Stimulated activated naive CD8-positive, alpha-beta T cell treated with anti-CD3 and anti-CD28 coated beads, Interleukin-15, Interleukin-2, amounts not matched to agents 100 U/mL and 50 U/mL, for 24 hours (primary cell): Measurements from ENCODE around the gene ICA1L.

ENCODE experiments used
- ATAC-seq: fragments of 150-1000 bp; cut with Tn5 transposase; one replicate; pipeline ENCODE4 v1.10.0; 2021
- DNase-seq: peaks from one replicate; pipeline ENCODE4 v3.0.0; 2021

The ICA1L gene

DNA sequence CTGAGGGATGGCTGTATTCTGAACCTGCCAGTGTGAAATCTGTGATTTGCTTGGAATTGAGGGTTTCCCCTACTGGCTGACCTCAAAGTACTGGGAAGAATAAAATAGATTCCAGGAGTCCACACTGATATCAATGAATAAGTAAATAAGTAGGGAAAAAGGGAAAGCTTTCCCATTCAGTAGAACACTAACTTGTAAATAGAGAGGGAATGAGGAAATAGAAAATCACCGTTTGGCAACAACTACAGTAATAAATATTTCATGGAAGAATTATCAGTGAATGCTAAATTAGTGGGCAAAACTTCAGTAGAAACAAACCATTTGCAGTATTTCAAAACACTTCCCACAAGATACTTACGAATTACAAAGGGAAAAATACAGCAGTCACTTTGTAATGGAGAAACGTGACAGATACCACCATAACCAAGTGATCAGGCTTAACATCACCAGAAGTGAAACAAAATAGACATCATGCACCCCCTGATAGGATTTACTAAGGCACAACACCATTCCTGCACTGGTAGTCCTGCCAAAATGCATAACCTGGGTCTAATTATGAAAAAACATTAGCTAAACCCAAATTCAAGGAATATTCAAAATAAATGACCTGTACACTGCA is 88.5 kb downstream of the ICA1L start:
- ATAC-seq, result no peak
- no peak for DNase-seq

DNA sequence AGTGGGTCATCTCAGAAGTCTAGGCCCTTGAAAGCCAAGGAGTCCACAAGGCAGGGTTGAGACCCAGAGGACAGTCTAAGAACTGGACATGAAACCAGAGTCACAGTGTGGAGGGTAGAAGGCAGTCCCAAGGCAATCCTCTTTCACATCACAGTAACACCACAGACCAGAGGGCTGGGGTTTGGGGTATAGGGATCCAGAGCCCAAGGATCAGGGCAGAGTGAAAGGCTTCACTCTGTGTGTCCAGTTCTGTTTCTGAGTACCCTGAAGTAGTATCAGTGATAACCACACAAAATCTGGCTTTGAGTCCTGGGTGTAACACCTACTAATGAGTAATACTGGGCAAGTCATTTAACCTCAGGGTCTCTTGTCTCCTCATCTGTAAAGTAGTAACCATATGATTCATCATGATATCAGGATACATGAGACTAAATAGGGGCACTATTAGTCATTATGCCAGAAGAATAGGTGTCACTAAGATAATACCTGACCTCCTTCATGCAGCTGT is 91.0 kb downstream of the ICA1L start:
- DNase-seq (no peak), ATAC-seq (peak; percentile 98)

DNA sequence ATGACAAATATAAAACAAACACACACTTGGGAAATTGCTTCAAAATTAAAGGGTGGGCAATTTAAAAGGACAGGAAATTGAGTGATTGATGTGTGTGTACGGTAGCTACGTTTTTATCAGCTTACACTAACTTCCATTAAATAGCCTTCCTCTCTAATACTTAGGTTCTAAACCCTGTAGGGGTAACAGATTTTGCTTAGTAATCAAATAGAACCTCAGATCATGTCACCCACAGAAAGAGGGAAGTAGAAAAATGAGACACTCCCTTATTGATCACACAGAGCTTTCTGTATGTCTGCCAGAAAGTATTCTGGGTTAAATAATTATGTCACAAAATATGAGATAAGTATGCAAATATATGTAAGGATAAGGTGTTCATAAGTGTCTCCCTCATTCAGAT is 93.3 kb downstream of the ICA1L start:
- ATAC-seq (no peak), DNase-seq (no peak)

DNA sequence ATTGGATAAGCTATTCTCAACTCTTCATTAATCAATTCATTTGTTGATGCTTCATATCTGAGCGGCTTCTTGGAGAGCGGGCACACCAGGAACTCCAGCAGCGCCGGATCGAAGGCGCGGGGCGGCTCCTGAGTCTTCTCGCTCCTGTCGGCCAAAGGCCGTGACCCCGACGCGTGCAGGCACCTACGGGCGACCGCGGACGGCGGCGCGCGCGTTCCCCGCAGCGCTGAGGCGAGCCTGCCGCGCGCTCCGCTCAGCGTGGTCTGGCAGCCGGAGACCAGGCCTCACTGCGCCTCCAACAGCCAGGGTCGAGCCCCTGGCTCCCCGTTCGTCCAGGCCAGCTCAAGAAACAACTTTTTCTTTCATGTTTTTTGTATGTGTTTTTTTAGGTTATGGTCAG is 97.5 kb downstream of the ICA1L start:
- ATAC-seq, result no peak

DNA sequence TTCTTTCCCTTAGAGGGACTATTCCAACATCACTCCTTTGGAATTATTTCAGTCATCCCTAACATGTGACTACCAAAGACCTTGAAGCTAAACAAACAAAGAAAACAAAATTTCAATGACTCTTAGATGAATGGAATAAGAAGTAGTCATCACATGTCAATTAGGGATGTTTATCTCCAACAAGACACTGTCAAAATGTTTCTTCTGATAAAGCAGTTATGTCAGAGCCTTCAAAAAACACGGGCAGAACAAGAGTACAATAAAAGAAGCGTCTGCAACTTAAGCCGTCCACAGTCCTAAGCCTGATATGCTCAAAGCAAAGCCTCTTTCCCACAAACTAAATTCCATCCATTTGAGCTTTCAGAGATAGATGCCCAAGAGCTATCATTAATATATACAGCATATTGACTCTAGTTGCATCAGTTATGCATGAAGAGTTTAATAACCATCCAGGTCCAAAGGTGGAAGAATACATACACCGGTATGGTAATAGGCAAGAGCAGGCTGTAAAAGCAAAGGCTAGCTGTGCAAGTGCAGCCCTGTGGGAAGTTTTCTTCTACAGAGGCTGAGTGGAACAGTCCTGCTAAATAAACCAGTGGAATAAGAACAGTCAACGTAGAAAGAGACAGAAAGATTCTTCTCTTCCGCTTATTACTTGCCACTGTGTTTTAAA is 98.1 kb downstream of the ICA1L start:
- no peak for ATAC-seq

More for the DNA sequence above, 97.5 kb downstream of the ICA1L start:
- no peak for DNase-seq

DNA sequence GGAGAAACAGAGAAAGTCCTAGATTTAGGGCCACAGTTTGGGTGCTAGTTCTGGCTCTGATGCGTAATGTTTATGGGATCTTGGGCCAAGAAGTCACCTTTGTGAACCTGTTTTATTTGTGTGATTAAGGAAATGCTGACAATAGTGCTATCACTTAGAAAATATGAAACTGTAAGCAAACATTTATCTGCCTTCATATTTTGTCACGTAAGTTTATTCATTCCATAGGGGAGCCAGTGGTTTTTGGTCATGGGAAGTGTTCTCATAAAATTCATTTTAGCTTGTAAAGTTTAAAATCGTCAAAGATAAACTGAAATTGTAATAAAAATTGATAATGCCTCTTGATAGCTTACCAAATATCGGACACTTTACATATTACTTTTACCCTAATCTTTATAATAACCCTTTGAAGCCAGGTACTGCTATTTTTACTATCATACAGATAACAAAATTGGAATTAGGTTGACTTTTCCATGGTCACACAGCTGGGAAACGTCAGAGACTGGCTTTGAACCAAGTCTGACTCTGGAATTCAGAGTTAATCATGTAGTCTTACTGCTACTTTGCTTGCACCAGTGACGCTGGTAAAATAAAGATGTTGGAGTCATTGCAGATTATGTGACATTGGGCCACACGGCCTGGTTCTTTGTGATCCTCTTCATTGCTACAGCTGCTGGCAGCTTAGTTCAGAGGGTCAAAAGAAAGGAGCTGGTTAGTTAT is 99.7 kb downstream of the ICA1L start:
- DNase-seq (no peak), ATAC-seq (no peak)

More for the DNA sequence above, 98.1 kb downstream of the ICA1L start:
- DNase-seq, result no peak

DNA sequence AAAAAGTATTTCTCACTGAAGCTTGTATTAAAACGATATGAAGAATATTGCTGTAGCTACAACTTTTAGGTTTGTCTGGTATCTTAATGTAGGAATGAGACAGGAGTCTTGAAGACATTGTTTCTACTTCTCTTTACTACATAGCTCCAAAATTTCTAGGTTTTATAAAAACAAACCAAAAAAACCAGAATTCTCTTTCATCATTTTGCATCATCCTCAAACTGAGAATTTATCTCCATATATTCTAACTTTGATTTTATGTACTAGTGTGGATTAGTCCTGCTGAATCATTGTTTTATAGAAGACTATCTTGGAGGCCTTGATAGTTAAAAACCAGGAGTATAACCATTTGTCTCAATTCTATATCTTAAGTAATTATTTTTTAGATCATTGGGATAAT is 100.2 kb downstream of the ICA1L start:
- no peak for DNase-seq
- ATAC-seq, result no peak

DNA sequence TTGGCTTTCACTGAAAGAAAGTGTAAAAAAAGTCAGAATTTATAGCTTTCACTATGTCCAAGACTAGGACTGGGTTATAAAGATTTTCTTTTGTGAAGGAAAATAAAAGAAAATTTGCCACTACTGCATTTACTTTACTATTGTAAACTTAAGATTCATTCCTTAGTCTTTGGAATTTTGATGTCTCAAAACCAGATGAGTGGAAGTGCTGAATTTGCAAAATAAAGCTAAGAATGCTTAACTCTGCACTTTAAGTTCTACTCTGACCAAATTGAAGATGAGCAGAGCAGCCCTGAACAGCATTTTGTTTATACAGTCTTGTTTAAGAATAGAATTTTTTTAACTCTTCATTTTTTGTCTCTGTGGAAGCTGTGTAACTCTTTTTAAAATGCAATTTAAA is 102.4 kb downstream of the ICA1L start:
- DNase-seq, result no peak
- no peak for ATAC-seq

DNA sequence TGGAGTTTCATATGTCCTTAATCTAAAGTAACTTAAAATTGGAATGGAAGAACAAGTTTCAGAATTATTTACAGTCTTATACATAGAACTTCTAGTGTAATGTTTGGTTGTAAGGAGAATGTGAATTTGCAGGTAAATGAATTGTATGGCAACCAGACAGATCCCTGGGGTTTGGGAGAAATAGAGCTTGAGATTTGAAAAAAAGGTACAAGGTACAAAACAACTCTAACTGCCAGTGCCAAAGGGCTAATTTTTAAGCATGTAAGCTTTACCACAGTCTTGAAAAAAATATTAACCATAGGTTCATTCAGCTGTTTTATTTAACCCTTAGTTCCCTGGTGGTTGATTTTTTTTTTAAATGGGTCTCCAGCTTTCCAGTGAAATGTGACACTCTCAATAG is 103.3 kb downstream of the ICA1L start:
- ATAC-seq (no peak), DNase-seq (no peak)

DNA sequence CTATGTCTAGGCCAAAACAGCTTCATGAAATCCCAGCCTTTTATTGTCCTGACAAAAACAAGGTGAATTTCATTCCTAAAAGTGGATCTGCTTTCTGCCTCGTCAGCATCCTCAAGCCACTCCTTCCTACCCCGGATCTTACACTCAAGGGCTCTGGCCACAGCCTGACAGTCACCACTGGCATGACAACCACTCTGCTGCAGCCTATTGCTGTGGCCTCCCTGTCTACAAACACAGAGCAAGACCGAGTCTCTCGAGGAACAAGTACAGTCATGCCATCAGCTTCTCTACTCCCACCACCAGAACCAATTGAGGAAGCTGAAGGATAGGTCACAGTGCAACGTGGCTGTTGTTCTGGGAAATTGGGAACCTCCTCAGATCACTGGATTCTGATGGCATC is 106.1 kb downstream of the ICA1L start:
- ATAC-seq (no peak), DNase-seq (no peak)

DNA sequence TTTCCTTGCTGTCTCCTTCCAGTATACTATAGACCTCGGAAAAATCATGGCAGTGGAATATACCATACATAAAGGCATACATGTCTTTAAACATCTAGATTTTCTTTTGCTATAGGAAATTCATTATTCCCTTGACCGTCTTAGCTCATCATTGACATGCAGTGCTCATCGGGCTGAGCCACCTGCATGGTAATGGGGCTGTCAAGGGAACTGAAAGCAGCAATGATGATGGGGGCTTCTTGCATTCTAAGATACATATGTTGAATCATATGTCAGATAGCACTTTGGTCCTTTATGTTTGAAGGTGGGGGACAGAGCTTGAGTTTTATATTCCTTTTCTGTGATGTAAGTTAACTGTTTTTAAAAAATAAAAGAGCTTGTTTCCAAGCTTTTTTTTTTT is 106.6 kb downstream of the ICA1L start:
- ATAC-seq, result no peak
- no peak for DNase-seq

DNA sequence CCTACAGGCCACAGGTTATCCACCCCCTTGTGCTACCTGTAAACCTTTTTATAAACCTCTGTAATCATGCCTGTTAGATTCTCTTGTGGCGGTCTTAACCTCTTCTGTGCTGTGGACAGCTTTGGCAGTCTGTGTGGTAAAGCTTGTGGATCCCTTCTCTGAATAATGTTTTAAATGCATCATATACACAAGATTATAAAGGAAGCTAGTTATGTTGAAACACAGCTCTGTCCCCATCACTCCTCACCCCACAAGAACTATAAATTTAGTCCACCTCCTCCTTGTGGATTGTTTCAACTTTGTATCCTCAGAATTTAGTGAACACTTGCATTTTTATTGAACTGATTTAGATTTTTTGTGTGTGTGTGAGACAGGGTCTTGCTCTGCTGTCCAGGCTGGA is 107.7 kb downstream of the ICA1L start:
- ATAC-seq (no peak), DNase-seq (no peak)

DNA sequence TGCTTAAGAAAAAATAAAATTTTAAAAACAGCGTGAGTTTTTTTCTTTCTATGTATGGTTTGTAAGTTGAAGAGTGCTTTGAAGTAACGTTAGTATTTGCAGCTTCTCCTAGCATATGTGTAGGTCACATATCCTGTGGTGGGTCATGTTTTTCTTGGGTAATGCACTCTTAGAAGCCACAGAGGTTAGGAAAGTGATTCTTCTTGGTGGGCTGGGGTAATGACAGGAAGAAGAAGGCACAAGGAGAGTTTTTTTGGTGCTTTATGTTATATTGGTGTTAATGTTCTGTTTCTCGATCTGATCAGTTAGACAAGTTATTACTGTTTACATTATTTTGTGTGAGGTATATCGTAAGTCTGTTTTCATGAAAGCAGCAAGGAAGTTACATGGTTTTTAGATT is 109.0 kb downstream of the ICA1L start:
- peak; percentile 75 for ATAC-seq

DNA sequence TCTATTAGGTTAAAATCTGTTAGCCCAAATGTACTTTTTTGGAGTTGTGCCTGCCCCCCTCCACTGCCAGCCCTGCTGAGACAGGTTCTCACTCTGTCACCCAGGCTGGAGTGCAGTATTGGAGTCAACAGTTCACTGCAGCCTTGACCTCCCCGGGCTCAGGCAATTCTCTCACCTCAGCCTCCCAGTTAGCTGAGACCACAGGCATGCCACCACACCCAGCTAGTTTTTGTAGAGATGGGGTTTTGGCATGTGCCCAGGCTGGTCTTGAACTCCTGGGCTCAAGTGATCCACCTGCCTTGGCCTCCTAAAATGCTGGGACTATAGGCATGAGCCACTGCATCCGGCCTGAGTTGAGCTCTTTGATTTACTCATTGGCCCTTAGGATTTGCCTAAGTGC is 110.7 kb downstream of the ICA1L start:
- DNase-seq (no peak), ATAC-seq (peak; percentile 39)

More for the DNA sequence above, 109.0 kb downstream of the ICA1L start:
- DNase-seq, result no peak

DNA sequence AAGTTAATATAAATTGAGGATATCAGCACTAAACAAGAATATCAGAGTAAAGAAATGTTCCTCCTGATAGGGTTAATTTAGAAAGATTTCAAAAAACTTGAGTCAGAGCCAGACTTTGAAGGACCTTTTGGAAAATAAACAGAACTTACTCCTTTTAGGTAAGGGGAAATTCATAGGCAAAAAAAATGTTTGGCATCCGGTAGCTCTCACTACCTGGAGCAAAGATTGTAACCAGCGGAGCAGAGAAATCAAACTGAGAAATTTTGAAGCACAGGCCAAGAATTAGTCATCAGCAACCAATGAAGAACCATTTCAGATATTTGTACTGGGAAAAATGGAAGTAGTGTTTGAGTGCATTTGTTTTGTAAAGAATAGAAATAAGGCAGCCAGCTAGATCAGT is 113.0 kb downstream of the ICA1L start:
- ATAC-seq (no peak), DNase-seq (no peak)

DNA sequence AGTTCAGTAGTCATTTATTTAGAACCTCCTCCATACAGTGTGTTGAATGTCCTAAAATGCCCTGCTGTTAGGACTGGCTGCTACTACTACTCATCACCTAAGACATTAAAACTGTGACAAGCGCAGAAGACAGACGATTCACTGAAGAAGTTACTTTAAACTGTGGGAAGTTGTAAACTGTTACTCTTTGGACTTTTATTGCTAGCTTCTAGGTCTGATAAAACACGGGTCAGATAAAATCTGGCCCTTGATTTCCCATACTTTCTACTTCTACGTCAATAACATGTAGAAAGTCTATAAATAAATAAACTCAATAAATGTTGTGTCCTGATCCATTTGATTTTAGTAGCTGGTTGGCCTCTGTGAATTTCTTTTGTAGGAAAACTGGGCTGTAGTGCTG is 113.4 kb downstream of the ICA1L start:
- ATAC-seq (no peak), DNase-seq (no peak)

DNA sequence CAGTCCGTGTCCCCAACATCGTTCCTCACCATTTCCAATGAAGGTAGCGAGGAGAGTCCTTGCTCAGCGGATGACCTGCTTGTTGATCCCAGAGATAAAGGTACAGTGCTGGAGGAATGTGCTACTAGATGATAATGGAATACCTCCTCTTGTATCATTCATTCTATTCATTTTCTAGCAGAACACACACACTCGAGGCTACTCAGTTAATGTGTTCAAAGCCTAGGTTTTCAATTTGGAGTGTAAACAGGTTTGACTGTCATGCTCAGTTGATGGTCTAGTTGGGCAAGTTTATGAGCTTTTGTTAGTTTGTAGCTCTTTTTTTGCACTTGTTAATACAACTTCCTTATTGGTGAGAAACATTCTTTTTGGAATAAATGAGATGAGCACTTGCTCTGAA is 114.2 kb downstream of the ICA1L start:
- DNase-seq (no peak), ATAC-seq (no peak)

DNA sequence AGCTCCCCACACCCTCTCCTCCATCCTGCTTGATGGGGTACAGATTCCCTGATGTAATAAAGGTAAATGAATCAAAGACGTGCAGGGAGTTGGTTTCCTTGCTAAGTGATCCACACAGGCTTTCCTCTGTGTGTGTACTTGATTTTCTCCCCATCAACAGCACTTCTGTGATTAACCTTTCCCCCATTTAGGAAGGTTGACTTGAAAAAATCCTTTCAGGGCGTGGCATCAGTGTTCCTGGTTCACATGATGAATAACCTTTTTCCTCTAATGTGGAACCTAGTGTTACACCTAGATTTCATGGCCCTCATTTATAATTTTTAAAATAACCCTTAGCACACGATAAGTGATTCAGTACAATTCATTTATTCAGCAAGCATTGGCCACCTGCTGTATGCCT is 115.0 kb downstream of the ICA1L start:
- DNase-seq (no peak), ATAC-seq (no peak)

DNA sequence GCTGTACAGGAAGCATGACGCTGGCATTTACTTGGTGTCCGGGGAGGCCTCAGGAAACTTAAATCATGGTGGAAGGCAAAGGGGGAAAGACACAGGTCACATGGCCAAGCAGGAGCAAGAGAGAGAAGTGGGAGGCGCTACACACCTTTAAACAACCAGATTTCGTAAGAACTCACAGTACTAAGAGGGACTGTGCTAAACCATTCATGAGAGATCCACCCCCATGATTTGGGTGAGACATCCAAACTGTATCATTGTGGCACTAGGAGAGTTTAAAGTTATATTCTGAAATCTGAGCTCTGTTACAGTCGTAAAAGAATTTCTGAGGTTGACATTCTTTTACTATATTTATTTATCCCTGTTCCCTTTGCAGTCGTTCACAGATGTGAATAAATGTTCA is 116.6 kb downstream of the ICA1L start:
- no peak for ATAC-seq
- DNase-seq, result no peak

DNA sequence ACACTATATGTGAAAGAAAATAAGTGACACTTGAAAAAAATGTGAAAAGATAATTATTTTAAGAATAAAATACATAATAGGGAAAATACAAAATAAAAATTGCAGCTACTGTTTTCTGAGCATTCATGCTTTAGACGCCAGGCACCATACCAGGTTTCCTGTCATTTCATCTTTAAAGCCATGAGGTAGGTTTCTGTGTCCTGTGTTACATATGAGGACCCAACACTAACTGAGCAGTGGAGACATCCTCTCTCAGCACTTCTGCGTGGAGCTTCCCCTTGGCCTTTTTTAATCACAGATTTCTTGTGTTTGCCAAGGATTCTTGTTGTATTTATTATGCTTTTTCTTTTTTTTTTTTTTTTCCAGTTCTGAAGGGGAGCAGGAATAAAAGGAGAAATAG is 119.5 kb downstream of the ICA1L start:
- no peak for ATAC-seq

DNA sequence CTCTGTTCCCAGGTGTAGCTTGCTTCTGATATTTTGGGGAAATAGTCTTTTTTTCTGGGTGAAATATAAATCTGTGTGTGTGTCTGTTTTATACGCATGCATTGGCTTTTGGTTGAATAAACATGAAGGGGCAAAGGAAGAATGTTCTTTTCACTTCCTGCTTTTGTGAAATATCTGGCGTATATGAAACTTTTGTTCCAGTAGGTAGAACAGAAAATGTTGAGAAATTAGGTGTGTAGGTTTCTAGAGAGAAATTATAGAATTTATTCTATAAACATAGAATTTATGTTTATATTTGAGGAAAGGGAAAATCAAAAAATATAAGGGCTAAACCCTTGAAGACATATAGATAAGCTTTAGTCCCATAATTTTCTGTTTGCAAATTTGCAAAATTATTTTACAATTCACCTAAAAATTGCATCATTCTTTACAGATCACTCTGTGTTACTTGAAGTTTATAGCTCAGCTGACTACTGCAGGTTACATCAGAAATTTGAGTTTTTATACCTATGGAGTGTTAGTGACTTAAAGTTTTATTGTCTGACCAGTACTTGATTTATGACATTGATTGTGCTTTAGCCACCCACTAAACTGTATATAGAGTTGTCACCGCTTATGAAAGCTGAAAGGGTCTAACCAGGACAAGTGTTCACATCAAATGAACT is 120.7 kb downstream of the ICA1L start:
- DNase-seq (no peak), ATAC-seq (no peak)

More for the DNA sequence above, 119.5 kb downstream of the ICA1L start:
- no peak for DNase-seq

DNA sequence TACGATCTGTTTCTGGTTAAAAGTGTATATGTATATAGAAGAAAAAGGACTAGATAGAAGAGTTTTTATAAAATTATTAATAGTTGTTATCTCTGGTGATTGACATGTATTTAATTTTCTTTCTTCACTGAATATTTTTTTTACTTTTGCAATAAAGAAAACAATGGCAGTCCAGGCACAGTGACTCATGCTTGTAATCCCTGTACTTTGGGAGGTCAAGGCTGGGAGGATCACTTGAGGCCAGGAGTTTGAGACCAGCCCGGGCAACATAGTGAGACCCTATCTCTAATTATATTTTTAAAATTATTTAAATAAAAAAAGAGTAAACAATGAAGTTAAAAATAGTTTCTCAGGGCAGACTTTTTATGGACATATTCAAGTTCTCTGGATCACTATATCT is 122.1 kb downstream of the ICA1L start:
- DNase-seq (no peak), ATAC-seq (no peak)

DNA sequence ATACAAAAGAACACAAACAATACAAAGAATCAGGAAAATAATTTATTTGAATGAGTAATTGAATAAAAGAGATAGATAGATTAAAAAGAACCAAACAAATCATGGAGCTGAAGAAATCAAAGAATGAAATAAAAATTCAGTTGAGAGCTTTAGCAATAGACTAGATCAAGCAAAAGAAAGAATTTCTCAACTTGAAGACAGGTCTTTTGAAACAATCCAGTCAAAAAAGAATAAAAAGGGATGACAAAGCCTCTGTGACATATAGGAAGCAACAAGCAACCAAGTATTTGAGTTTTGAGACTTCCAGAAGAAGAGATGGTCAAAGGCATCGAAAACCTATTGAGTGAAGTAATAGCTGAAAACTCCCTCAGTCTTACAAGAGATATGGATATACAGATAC is 128.0 kb downstream of the ICA1L start:
- DNase-seq (no peak), ATAC-seq (no peak)
